HG03097 (cell line): ENCODE measurements around the gene AKR1B15.
"Not testable (repeated sequence)": the region's sequence is repeated elsewhere in the genome, so short reads cannot be mapped to it uniquely, and the experiment has no call there.

Experiments
- ATAC-seq: cut with Tn5 transposase; IDR thresholded peaks from one replicate; pipeline ENCODE4 v1.9.1; 2021; ENCODE audit not compliant: unreplicated experiment, low FRiP score

The AKR1B15 gene

GRCh38 chr7:134532180-134532953 lies 16.5 kb upstream of the AKR1B15 start:
- ATAC-seq = no peak

DNA sequence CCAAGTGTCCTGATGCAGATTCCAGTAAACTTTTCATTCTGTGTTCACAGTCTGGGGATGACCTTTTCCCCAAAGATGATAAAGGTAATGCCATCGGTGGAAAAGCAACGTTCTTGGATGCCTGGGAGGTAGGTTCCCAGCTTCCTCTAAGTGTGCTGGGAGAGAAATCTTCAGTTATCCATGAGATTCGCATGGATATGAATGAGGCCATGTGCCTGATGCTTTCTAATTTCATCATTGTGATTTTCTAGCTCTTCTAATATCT lies 16.0 kb upstream of the AKR1B15 start:
- no peak for ATAC-seq

- no peak for ATAC-seq
These were observed 15.6 kb upstream of the AKR1B15 start for GRCh38 chr7:134533288-134533771.

- no peak for ATAC-seq
These were observed 14.3 kb upstream of the AKR1B15 start for GRCh38 chr7:134534633-134535032.

DNA sequence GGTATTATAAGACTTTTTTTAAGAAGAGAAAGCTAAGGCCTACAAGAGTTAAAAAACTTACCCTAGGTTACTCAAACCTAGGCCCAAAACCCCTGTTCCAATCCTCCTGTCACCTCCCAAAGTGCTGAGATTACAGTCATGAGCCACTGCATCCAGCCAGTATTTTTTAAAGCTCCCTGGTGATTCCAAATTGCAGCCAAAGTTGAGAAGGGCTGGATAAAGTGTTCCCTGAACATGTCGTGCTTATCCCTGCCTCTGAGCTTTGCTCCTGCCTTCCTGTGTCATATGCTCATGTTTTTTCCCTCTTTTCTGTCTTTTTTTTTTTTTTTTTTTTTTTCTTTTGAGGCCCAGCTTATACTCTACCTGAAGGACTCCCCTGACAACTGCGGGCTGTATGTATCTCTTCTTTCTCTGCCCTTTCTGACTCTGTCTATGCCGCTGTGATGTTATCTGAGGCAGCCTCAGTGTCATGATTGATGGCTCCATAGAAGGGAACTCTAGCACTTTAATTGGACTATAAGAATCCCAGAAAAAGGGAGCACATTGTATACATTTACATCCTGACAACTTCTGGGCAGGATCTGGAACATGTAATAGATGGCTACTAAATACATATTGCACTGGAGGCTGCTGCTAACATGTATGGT lies 13.5 kb upstream of the AKR1B15 start:
- ATAC-seq = no peak

- no peak for ATAC-seq
These were observed 13.0 kb upstream of the AKR1B15 start for GRCh38 chr7:134535919-134536299.

GRCh38 chr7:134536558-134536957 lies 12.4 kb upstream of the AKR1B15 start:
- not testable (repeated sequence) for ATAC-seq

GRCh38 chr7:134537273-134537781 lies 11.6 kb upstream of the AKR1B15 start:
- ATAC-seq = not testable (repeated sequence)

DNA sequence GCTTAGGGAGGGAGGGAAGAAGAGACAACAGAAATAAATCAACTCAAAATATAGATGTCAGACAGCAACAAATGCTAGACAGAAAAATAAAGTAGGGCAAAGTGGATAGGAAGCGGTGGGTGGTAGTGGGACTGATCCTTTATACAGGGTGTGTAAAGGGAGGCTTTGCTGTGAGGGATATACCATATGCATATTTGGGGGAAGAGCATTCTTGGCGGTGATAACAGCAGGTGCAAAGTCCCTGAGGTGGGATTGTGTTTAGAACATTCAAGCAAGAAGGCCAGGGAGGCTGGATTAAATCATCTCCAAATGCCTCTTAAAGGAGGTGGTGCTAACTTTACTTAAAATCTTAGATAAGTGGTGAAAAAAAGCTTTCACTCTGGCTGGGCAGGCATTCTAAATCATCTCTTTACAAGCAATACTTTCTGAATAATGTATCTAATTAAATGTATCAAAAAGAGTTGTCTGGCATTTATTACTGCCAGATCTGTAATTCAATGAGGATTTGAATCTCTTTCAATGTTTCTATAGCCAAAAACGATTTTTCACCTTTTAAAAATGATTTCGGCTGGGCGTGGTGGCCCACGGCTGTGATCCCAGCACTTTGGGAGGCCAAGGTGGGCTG lies 9.4 kb upstream of the AKR1B15 start:
- ATAC-seq = no peak

DNA sequence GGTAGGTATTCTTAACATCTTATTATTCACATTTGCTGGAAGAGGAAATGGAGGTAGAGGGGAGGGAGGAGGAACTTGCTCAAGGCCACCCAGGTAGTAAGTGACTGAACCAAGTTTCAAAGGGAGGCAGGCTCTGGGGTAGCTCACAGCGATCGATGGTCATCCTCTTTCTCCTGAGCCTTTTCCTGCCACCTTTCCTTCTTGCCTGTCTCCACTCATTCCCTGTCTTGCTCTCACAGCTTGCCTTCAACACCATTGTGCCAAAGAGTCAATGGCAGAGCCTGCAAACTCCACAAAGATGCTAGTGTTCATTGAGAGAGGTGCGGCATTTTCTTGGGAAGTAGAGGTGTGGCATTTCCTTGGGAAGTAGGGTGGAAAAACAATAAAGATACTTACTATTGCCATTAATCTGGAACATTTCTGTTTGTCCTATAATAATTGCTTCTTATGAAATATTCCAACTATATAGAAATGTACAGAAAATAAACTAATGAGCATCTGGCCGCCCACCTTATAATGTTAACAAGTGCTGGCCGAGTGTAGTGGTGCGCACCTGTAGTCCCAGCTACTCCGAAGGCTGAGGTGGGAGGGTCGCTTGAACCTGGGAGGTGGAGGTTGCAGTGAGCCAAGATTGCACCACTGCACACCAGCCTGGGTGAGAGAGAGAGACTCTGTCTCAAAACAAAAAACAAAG lies 7.3 kb upstream of the AKR1B15 start:
- not testable (repeated sequence) for ATAC-seq

DNA sequence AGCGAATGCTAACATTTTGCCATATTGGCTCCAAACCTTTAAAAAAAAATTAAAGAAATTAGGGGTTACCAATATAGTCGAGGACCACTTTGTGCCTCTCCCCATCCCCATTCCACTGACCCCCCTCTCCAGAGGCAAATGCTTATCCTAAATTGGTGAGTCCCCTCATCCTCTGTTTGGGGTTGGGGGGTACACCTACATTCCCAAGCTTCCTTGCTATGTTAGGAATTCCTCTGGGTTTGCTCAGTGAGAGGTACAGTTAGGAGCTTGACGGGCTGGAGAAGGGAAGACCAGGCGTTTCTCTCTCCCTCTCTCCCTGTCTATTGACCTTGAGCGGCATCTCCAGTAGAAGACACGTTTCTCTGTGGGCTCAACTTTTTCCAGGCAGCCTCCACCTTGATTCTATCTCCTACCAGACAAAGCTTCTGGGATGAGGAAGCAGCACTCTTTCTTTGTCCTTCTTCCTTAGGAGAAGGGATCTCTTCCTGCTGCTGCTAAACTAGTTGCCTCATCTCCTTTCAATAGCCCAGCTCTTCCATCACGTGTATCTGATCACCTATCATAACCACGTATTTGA lies 6.6 kb upstream of the AKR1B15 start:
- no peak for ATAC-seq

- no peak for ATAC-seq
These were observed 3.5 kb upstream of the AKR1B15 start for GRCh38 chr7:134545380-134545779.

GRCh38 chr7:134545918-134546317 lies 3.0 kb upstream of the AKR1B15 start:
- no peak for ATAC-seq

GRCh38 chr7:134546955-134547354 lies 2.0 kb upstream of the AKR1B15 start:
- ATAC-seq = no peak

DNA sequence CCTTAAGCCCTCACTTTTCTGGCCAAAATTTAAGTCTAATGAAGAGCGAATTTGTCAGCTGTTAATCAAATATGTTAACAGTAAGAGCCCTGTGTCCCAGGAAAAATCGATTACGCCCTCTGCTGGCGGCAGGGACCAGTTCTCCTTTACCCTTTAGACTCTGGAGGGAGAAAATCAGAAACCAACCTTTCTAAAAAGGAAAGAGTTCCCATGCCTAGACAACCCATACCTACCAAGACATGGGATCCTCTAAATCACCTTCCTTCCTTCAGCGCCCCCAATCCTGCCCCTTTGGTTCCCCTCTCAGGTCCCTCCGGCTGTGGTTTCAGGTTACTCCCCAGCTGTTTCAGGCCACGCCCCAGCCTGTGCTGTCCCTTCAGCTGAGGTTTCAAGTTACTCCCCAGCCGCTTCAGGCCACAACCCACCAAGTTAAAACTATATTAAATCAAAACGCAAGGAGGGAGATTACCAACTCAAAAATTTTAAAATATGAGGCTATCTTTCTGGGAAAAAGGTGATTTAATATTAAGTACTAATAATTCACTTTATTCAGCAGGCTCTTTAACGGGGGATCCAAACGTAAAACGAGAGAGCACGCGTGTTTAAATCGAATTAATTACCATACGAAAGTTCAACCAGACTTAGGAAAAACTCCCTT lies 1.4 kb upstream of the AKR1B15 start:
- peak; percentile 68 for ATAC-seq

- no peak for ATAC-seq
These were observed 456 bp downstream of the AKR1B15 start for GRCh38 chr7:134549366-134549765.

DNA sequence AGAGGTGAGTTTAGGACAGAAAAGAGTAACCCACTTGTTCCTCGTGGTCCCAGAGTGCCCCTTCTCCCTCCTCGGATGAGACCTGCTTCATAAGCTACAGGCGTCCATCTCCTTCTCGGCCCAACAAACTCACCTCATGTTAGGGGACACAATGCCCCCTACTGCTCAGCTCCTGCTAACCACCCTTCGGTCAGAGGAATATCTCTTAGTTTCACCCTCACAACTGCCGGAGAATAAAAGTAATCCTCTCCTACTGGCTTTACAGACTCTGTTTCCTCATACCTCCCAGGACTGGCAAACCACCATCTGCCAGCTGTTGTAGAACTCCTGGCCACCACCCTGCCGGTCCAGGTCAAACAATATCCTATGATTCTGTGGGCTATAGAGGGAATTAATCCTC lies 3.2 kb downstream of the AKR1B15 start:
- no peak for ATAC-seq

DNA sequence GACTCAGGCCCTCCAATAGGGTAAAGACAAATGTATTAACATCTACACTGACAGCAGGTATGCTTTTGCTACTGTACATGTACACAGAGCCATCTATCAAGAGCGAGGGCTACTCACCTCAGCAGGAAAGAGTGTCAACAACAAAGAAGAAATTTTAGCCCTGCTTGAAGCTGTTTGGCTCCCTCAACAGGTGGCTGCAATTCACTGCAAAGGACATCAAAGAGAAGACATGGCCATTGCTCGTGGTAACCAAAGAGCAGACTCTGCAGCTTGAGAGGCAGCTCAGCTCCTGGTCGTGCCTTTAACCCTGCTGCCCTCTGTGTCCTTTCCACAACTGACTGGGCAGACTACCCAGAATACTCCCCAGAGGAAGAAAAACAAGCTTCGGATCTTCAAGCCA lies 5.1 kb downstream of the AKR1B15 start:
- no peak for ATAC-seq

DNA sequence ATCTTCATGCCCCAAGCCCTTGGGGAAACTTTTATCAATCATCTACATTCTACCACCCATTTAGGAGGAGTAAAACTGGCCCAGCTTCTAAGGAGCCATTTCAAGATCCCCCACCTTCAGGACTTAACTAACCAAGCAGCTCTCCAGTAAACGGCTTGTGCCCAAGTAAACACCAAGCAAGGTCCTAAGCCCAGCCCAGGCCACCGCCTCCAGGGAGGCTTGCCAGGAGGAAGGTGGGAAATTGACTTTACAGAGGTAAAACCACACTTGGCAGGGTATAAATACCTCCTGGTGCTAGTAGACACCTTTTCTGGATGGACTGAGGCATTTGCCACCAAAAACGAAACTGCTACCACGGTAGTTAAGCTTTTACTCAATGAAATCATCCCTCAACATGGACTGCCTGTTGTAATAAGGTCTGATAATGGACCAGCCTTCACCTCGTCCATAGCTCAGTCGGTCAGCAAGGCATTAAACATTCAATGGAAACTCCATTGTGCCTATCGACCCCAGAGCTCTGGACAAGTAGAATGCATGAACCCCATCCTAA lies 5.6 kb downstream of the AKR1B15 start:
- ATAC-seq = no peak

GRCh38 chr7:134557391-134557790 lies 8.5 kb downstream of the AKR1B15 start:
- no peak for ATAC-seq
